ENCODE measurements around the gene DPCD.

- TF ChIP-seq CTCF (IDR thresholded peaks at IDR 0.05) (no peak), POLR2A (IDR thresholded peaks at IDR 0.05) (no peak)
These were observed 9.9 kb upstream of the DPCD start for GRCh38 chr10:101578192-101578591.
